ENCODE results near the gene TRIM66.

DNA sequence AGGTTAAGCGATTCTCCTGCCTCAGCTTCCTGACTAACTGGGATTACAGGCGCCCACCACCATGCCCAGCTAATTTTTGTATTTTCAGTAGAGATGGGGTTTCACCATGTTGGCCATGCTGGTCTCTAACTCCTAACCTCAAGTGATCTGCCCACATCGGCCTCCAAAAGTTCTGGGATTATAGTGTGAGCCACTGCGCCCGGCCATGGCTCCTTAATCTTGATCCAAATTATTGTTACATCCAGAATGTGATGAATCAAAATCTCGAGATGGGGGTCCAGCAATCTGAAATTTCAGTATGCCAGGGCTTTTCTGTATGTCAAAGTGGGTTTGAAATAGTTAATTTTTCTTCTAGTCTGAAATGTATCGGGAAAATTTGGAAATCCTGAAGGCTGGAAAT lies 3.9 kb upstream of the TRIM66 start:
- TF ChIP-seq POLR2AphosphoS5 (IDR thresholded peaks at IDR 0.05; ENCODE audit: low read depth, low read length) (no peak), SIN3A (IDR thresholded peaks at IDR 0.05; ENCODE audit: borderline replicate concordance, insufficient read depth, low read length) (no peak), TAF1 (IDR thresholded peaks at IDR 0.05; ENCODE audit: borderline replicate concordance, insufficient read depth, low read length) (no peak)
